Epithelial cell of proximal tubule (primary cell): ENCODE data around the gene SLC1A2. TPM values are rescaled to one million over a fixed set of nuclear protein-coding genes. Genes with fewer than 3 reads are reported as not detected.

Experiments used
- DNase-seq: peaks from one replicate; pipeline ENCODE4 v3.0.0-alpha.2; 2011; ENCODE audit warnings: low read depth
- H3K4me3 ChIP-seq: 2 replicates; pipeline ENCODE4 v1.5.1; 2011; ENCODE audit warnings: low read depth, mild to moderate bottlenecking, low read length
- total RNA-seq: library from RNA; depleted of rRNA; stranded (reverse); fragments of >200 nt; gene quantifications from 2 replicates; pipeline ENCODE4 v1.2.3, GENCODE V29; 2015
- TF ChIP-seq, protein P1 (sequence below): conservative IDR thresholded peaks from 2 replicates; pipeline ENCODE4 v1.5.1; 2012; ENCODE audit warnings: low read depth, mild to moderate bottlenecking, low read length

SLC1A2 gene
- total RNA-seq, 1 donor from 2014 or later, result not detected

DNA sequence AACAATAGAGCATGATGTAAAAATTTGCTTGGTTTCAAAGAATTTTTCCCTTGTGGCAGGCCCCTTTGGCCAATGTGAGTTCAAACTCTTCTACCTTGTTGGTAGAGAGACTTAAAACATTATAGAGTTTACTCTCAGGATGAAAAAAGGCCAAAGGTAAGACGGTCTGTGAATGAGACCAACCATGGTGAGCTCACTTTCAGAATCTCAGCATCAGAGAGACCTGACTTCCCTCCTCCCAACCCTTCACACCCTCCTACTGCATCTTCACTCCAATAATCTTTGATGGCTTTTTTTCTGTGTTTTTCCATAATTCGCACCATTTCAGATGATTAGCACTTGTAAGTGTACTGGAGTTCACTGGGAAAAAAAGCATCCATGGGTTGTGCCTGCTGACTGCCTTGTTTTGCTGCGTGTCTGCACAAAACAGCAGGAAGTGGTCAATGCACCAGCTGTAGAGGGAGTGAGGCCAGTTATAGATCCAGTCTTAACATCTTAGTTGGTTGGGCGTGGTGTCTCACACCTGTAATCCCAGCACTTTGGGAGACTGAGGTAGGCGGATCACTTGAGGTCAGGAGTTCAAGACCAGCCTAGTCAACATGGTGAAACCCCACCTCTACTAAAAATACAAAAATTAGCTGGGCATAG, 64.1 kb downstream of the SLC1A2 start:
- TF ChIP-seq, protein P1, sequence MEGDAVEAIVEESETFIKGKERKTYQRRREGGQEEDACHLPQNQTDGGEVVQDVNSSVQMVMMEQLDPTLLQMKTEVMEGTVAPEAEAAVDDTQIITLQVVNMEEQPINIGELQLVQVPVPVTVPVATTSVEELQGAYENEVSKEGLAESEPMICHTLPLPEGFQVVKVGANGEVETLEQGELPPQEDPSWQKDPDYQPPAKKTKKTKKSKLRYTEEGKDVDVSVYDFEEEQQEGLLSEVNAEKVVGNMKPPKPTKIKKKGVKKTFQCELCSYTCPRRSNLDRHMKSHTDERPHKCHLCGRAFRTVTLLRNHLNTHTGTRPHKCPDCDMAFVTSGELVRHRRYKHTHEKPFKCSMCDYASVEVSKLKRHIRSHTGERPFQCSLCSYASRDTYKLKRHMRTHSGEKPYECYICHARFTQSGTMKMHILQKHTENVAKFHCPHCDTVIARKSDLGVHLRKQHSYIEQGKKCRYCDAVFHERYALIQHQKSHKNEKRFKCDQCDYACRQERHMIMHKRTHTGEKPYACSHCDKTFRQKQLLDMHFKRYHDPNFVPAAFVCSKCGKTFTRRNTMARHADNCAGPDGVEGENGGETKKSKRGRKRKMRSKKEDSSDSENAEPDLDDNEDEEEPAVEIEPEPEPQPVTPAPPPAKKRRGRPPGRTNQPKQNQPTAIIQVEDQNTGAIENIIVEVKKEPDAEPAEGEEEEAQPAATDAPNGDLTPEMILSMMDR, result no peak
- no peak for DNase-seq
- no peak overlapping the region for H3K4me3 ChIP-seq

- TF ChIP-seq, protein P1, result no peak
- no peak for DNase-seq
- H3K4me3 ChIP-seq, result no peak overlapping the region
Observed at GRCh38 chr11:35354644-35355043, 64.7 kb downstream of the SLC1A2 start.

- H3K4me3 ChIP-seq, result no peak overlapping the region
Observed at GRCh38 chr11:35352077-35352888, 67.1 kb downstream of the SLC1A2 start.

DNA sequence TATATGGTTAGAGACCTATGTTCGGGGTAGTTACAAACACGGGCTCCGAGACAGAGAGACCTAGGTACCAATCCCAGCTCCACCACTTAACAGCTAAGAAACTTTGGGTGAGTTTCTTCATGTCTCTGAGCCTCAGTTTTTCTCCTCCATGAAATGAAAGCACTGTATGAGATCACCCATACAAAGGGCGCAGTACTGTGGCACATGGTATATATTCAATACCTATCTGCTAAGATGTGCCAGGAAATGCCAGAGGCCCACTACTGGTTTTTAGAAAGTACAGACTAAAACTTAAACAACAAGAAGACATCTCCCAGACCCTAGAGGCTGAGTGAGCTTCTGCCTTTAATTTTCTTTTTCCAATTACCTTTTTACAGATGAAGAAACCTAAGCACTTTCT, 69.5 kb downstream of the SLC1A2 start:
- H3K4me3 ChIP-seq, result no peak overlapping the region
- no peak for DNase-seq
- TF ChIP-seq, protein P1, result no peak

More at GRCh38 chr11:35352077-35352888, 67.1 kb downstream of the SLC1A2 start:
- TF ChIP-seq, protein P1, result no peak
- no peak for DNase-seq

- DNase-seq, result no peak
- H3K4me3 ChIP-seq, result no peak overlapping the region
- TF ChIP-seq, protein P1, result no peak
Observed at GRCh38 chr11:35348898-35349687, 70.3 kb downstream of the SLC1A2 start.

GRCh38 chr11:35347921-35348331, 71.4 kb downstream of the SLC1A2 start:
- H3K4me3 ChIP-seq, result no peak overlapping the region
- no peak for DNase-seq
- TF ChIP-seq, protein P1, result no peak
